Aorta (tissue), 5 donors: ENCODE measurements around the gene PLCH2. TPM values are rescaled to one million over a fixed set of nuclear protein-coding genes. Genes with fewer than 3 reads are reported as not detected.

Source experiments
- ATAC-seq: fragments of 200-7000 bp; cut with Tn5 transposase; one replicate; pipeline ENCODE4 v1.9.1; 2022; ENCODE audit warnings: moderate library complexity; ENCODE audit not compliant: low FRiP score
- DNase-seq, 2 donors: peaks; one replicate each; pipeline ENCODE4 v3.0.0-alpha.2; 2020
- H3K27ac ChIP-seq, 2 donors: one replicate each; pipeline ENCODE4 v1.5.1; 2013; ENCODE audit warnings: low read length in 2 of 2, mild to moderate bottlenecking in 2 of 2, moderate library complexity in 2 of 2, control low read depth in 1 of 2, inconsistent platforms in 1 of 2, low read depth in 1 of 2
- H3K27me3 ChIP-seq, 2 donors: one replicate each; pipeline ENCODE4 v1.6.1; 2013; ENCODE audit warnings: control low read depth in 1 of 2, low read length in 1 of 2, mild to moderate bottlenecking in 1 of 2, moderate library complexity in 1 of 2; ENCODE audit not compliant: insufficient read depth in 2 of 2, control insufficient read depth in 1 of 2
- H3K36me3 ChIP-seq, 2 donors: one replicate each; pipeline ENCODE4 v1.6.1; 2013; ENCODE audit warnings: control low read depth in 1 of 2, low read length in 1 of 2, mild to moderate bottlenecking in 1 of 2; ENCODE audit not compliant: insufficient read depth in 2 of 2, control insufficient read depth in 1 of 2
- H3K4me1 ChIP-seq, 2 donors: one replicate each; pipeline ENCODE4 v1.6.1; 2013; ENCODE audit warnings: low read length in 2 of 2, control low read depth in 1 of 2, mild to moderate bottlenecking in 1 of 2, moderate library complexity in 1 of 2; ENCODE audit not compliant: insufficient read depth in 2 of 2, control insufficient read depth in 1 of 2
- H3K4me3 ChIP-seq, 2 donors: one replicate each; pipeline ENCODE4 v1.5.1; 2013; ENCODE audit warnings: low read length in 2 of 2, control low read depth in 1 of 2, mild to moderate bottlenecking in 1 of 2
- H3K9me3 ChIP-seq: one replicate; pipeline ENCODE4 v1.6.1; 2013; ENCODE audit warnings: mild to moderate bottlenecking, low read length; ENCODE audit not compliant: control insufficient read depth
- WGBS, 2 donors: extraction: QIAGEN DNeasy Blood & Tissue Kit; methylation state at CpG; one replicate each; pipeline ENCODE4 v1.1.7; 2013; 5-methylcytosine and 5-hydroxymethylcytosine counted together
- intact Hi-C, 2 donors: fragments of 100-400 bp; cut with DNase I; formaldehyde crosslinking; loops; one replicate each; pipeline versions ENCODE4 v1.14.2 to v1.15.0; 2022
- polyA plus RNA-seq, 2 donors: library from polyadenylated mRNA; stranded (reverse); fragments of 200-250 nt; gene quantifications; one replicate each; pipeline ENCODE4 v1.2.3, GENCODE V29; 2013
- total RNA-seq, 2 donors: library from RNA; stranded (reverse); fragmentation: NEBNext Ultra II Directional; extraction: Animal tissue kit (Norgen Biotek cat#: 25700); gene quantifications; one replicate each; pipeline ENCODE4 v1.2.1, GENCODE V29; 2021
- donor health status: healthy with polysubstance abuse.
- donor health status: Bipolar disorder and iron deficiency.
- donor health status: DM: no; HTN: no; CAD: no.
- donor health status: DM: no; HTN: no; CAD: no.
- donor health status: DM: yes; HTN: yes; CAD: no.

PLCH2 gene
- total and polyA plus RNA-seq, 4 donors, result 0.71 to 1.6 TPM; not detected in 2

GRCh38 chr1:2494323-2494693, 18.2 kb downstream of the PLCH2 start:
- no peak overlapping the region for H3K27ac ChIP-seq
- intact Hi-C loops, result no loop called here
- H3K4me1 ChIP-seq, result no peaks in the 10 kb centered on the region
- DNase-seq, result no peak
- no peak overlapping the region for H3K4me3 ChIP-seq
- ATAC-seq, result no peak
- no peaks in the 10 kb centered on the region for H3K36me3 ChIP-seq
- no peaks in the 10 kb centered on the region for H3K27me3 ChIP-seq
- 77 to 81% methylated on average over 19 of the region's 19 CpGs for WGBS, 2 donors
- no peaks in the 10 kb centered on the region for H3K9me3 ChIP-seq

- Histone ChIP-seq H3K9me3 (no peaks in the 10 kb centered on the region), H3K4me3 (no peak overlapping the region)
- 87 to 89% methylated on average over 12 of the region's 12 CpGs for WGBS, 2 donors
Observed at GRCh38 chr1:2495026-2495425, 18.9 kb downstream of the PLCH2 start.

GRCh38 chr1:2495546-2495945, 19.5 kb downstream of the PLCH2 start:
- ATAC-seq (no peak), DNase-seq (no peak)
- Histone ChIP-seq H3K4me1 (no peaks in the 10 kb centered on the region), H3K36me3 (no peaks in the 10 kb centered on the region), H3K4me3 (no peak overlapping the region), H3K27me3 (no peaks in the 10 kb centered on the region), H3K9me3 (no peaks in the 10 kb centered on the region), H3K27ac (no peak overlapping the region)
- intact Hi-C loops, result no loop called here
- WGBS, 2 donors, result 89 to 91% methylated on average over 9 to 12 of the region's 12 CpGs

More at GRCh38 chr1:2495026-2495425, 18.9 kb downstream of the PLCH2 start:
- H3K36me3 ChIP-seq, result no peaks in the 10 kb centered on the region
- H3K4me1 ChIP-seq, result no peaks in the 10 kb centered on the region
- ATAC-seq, result no peak
- DNase-seq, result no peak
- H3K27ac ChIP-seq, result no peak overlapping the region
- H3K27me3 ChIP-seq, result no peaks in the 10 kb centered on the region
- intact Hi-C loops, result no loop called here

GRCh38 chr1:2496087-2496622, 20.1 kb downstream of the PLCH2 start:
- Histone ChIP-seq H3K4me1 (no peaks in the 10 kb centered on the region), H3K4me3 (no peak overlapping the region), H3K27me3 (no peaks in the 10 kb centered on the region), H3K9me3 (no peaks in the 10 kb centered on the region), H3K27ac (no peak overlapping the region), H3K36me3 (no peaks in the 10 kb centered on the region)
- intact Hi-C loops, result no loop called here
- WGBS, 2 donors, result 85 to 89% methylated on average over 27 to 28 of the region's 28 CpGs
- DNase-seq, result no peak
- ATAC-seq, result no peak

GRCh38 chr1:2496746-2497145, 20.7 kb downstream of the PLCH2 start:
- Histone ChIP-seq H3K4me1 (no peaks in the 10 kb centered on the region), H3K27ac (no peak overlapping the region), H3K36me3 (no peaks in the 10 kb centered on the region), H3K9me3 (no peaks in the 10 kb centered on the region), H3K4me3 (no peak overlapping the region), H3K27me3 (no peaks in the 10 kb centered on the region)
- ATAC-seq (no peak), DNase-seq (no peak)
- 85 to 88% methylated on average over 26 of the region's 26 CpGs for WGBS, 2 donors
- intact Hi-C loops, result no loop called here

- intact Hi-C loops, result no loop called here
- Histone ChIP-seq H3K27ac (no peak overlapping the region), H3K4me1 (no peaks in the 10 kb centered on the region), H3K4me3 (no peak overlapping the region), H3K9me3 (no peaks in the 10 kb centered on the region), H3K27me3 (no peaks in the 10 kb centered on the region), H3K36me3 (no peaks in the 10 kb centered on the region)
- ATAC-seq, result no peak
- DNase-seq, result no peak
- WGBS, 2 donors, result 57 to 63% methylated on average over 4 of the region's 4 CpGs
Observed at GRCh38 chr1:2497891-2498290, 21.8 kb downstream of the PLCH2 start.

- no peak overlapping the region for H3K4me3 ChIP-seq
- no peak for DNase-seq
- 79 to 80% methylated on average over 19 of the region's 19 CpGs for WGBS, 2 donors
- H3K4me1 ChIP-seq, result no peaks in the 10 kb centered on the region
- no peak overlapping the region for H3K27ac ChIP-seq
- no peaks in the 10 kb centered on the region for H3K27me3 ChIP-seq
- no peaks in the 10 kb centered on the region for H3K36me3 ChIP-seq
- intact Hi-C loops, result no loop called here
- ATAC-seq, result no peak
- H3K9me3 ChIP-seq, result no peaks in the 10 kb centered on the region
Observed at GRCh38 chr1:2498648-2499047, 22.6 kb downstream of the PLCH2 start.

- H3K4me1 ChIP-seq, result no peaks in the 10 kb centered on the region
- no peak overlapping the region for H3K4me3 ChIP-seq
- DNase-seq (no peak), ATAC-seq (no peak)
- no peaks in the 10 kb centered on the region for H3K27me3 ChIP-seq
- whole genome bisulfite sequencing, 2 donors, result 55 to 57% methylated on average over 4 of the region's 4 CpGs
- H3K36me3 ChIP-seq, result no peaks in the 10 kb centered on the region
- intact Hi-C loops, result no loop called here
- no peaks in the 10 kb centered on the region for H3K9me3 ChIP-seq
- no peak overlapping the region for H3K27ac ChIP-seq
Observed at GRCh38 chr1:2499260-2499659, 23.2 kb downstream of the PLCH2 start.

GRCh38 chr1:2499986-2500596, 24.0 kb downstream of the PLCH2 start:
- no peaks in the 10 kb centered on the region for H3K36me3 ChIP-seq
- H3K4me3 ChIP-seq, result no peak overlapping the region
- no peaks in the 10 kb centered on the region for H3K9me3 ChIP-seq
- H3K27me3 ChIP-seq, result no peaks in the 10 kb centered on the region
- intact Hi-C loops, result no loop called here
- 52 to 59% methylated on average over 19 of the region's 19 CpGs for WGBS, 2 donors
- ATAC-seq (no peak), DNase-seq (no peak)
- H3K27ac ChIP-seq, result no peak overlapping the region
- no peaks in the 10 kb centered on the region for H3K4me1 ChIP-seq
